MCF 10A (cell line): Measurements from ENCODE around the gene COASY. TPM values are rescaled to one million over a fixed set of nuclear protein-coding genes. Genes with fewer than 3 reads are reported as not detected.

Experiments used
- BruUV-seq: library from RNA; stranded (reverse); fragments of 400-500 nt; replicated peaks from 2 replicates; lab custom pipeline; 2021; lab: Mats Ljungman, UMichigan
- CTCF ChIA-PET: fragments of 300-600 bp; sonication (Branson Sonifier 250); formaldehyde crosslinking; extraction: SDS; loops from one replicate; lab custom pipeline; 2021; ENCODE audit warnings: antibody characterized with exemption, inconsistent platforms; lab: Yijun Ruan, JAX
- POLR2A ChIA-PET: fragments of 300-600, 350-650 bp; sonication (Branson Sonifier 250); formaldehyde crosslinking; extraction: SDS; loops from one replicate; lab custom pipeline; 2020; ENCODE audit warnings: antibody characterized with exemption, inconsistent platforms; lab: Yijun Ruan, JAX
- DNase-seq: peaks from one replicate; pipeline ENCODE4 v3.0.0-alpha.2; 2018; ENCODE audit not compliant: unreplicated experiment
- H3K27ac Mint-ChIP-seq: one replicate; pipeline ENCODE4 v1.8.0; 2022; ENCODE audit warnings: mild to moderate bottlenecking, low read depth, mixed read lengths; ENCODE audit not compliant: unreplicated experiment
- H3K27me3 Mint-ChIP-seq: one replicate; pipeline ENCODE4 v1.8.0; 2022; ENCODE audit warnings: mixed read lengths; ENCODE audit not compliant: insufficient read depth, unreplicated experiment
- H3K36me3 Mint-ChIP-seq: one replicate; pipeline ENCODE4 v1.8.0; 2022; ENCODE audit warnings: mild to moderate bottlenecking, moderate library complexity, mixed read lengths; ENCODE audit not compliant: insufficient read depth, unreplicated experiment
- H3K4me1 Mint-ChIP-seq: one replicate; pipeline ENCODE4 v1.8.0; 2022; ENCODE audit warnings: mixed read lengths; ENCODE audit not compliant: insufficient read depth, unreplicated experiment
- H3K4me3 Mint-ChIP-seq: one replicate; pipeline ENCODE4 v1.8.0; 2022; ENCODE audit warnings: mild to moderate bottlenecking, moderate library complexity, mixed read lengths; ENCODE audit not compliant: unreplicated experiment
- H3K9me3 Mint-ChIP-seq: one replicate; pipeline ENCODE4 v1.8.0; 2022; ENCODE audit warnings: mixed read lengths; ENCODE audit not compliant: unreplicated experiment
- CTCF ChIP-seq: fragments of 200-600 bp; IDR thresholded peaks from one replicate; pipeline ENCODE4 v1.8.0; 2022; ENCODE audit warnings: antibody characterized with exemption, mild to moderate bottlenecking; ENCODE audit not compliant: unreplicated experiment
- intact Hi-C: fragments of 100-400 bp; cut with micrococcal nuclease; formaldehyde crosslinking; loops from 2 replicates; pipeline ENCODE4 v1.14.1; 2022
- total RNA-seq: library from RNA; stranded (reverse); gene quantifications from 2 replicates; pipeline ENCODE4 v1.2.3, GENCODE V29; 2022

Gene COASY
- total RNA-seq, 1 experiment from 2014 or later, result 82.6 TPM

DNA sequence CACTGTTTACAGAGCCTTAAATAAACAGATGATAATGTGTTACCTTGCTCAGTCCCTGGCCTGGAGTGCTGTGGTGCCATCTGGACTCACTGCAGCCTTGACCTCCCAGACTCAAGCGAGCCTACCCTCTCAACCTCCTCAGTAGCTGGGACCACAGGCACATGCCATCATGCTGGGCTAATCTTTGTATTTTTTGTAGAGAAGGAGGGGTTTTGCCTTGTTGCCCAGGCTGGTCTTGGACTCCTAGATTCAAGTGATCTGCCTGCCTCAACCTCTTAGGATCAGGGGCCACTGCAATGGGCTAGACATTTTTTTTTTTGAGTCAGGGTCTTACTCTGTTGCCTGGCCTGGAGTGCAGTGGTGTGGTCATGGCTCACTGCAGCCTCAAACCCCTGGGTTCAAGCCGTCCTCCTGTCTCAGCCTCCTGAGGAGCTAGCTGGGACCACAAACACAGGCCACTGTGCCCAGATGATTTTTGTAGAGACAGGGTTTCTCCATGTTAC, 30.9 kb upstream of the COASY start:
- DNase-seq, result no peak
- intact Hi-C loops, result no loop called here
- no peak for TF ChIP-seq CTCF
- Mint-ChIP-seq H3K27ac (no peak overlapping the region), H3K4me1 (peaks cover 18% of the 10 kb centered on the region), H3K4me3 (no peak overlapping the region), H3K27me3 (no peaks in the 10 kb centered on the region), H3K9me3 (no peaks in the 10 kb centered on the region), H3K36me3 (no peaks in the 10 kb centered on the region)
- CTCF ChIA-PET, result interaction anchor here (0.6 to 2.1 kb wide), 7 partner anchors 9 to 210 kb away, joined by 3 to 10 read pairs (median 4); partner anchors contain the start of gene PSMC3IP
- POLR2A ChIA-PET, result interaction anchor here (0.6 to 4.4 kb wide), 9 partner anchors 12 to 121 kb away, joined by 3 to 43 read pairs (median 4); partner anchors contain the start of genes RETREG3 and TUBG1
- no TSS peak for BruUV-seq

GRCh38 chr17:42531455-42532354, 30.2 kb upstream of the COASY start:
- BruUV-seq, result no TSS peak
- Mint-ChIP-seq H3K9me3 (no peaks in the 10 kb centered on the region), H3K27ac (no peak overlapping the region), H3K27me3 (no peaks in the 10 kb centered on the region), H3K4me1 (peaks cover 18% of the 10 kb centered on the region), H3K4me3 (peak overlapping the region; percentile 69), H3K36me3 (peaks cover 2% of the 10 kb centered on the region)
- DNase-seq, result peak; percentile 58
- ChIA-PET CTCF (interaction anchor here (0.6 to 2.1 kb wide), 6 partner anchors 13 to 586 kb away, joined by 3 to 10 read pairs (median 4); no protein-coding TSS in a partner anchor), POLR2A (interaction anchor here (0.6 to 4.4 kb wide), 7 partner anchors 13 to 784 kb away, joined by 3 to 43 read pairs (median 4); partner anchors contain the start of genes RETREG3 and TUBG1)
- peak; percentile 38 for TF ChIP-seq CTCF
- intact Hi-C loops, result no loop called here

- TSS peak; percentile 87 for BruUV-seq
- TF ChIP-seq CTCF, result no peak
- no peak for DNase-seq
- no peaks in the 10 kb centered on the region for H3K9me3 Mint-ChIP-seq
- ChIA-PET POLR2A (interaction anchor here (0.6 to 2.4 kb wide), 26 partner anchors 8 to 569 kb away, joined by 3 to 38 read pairs (median 5); partner anchors contain the start of genes CAVIN1, CNP, COASY and HSD17B1), CTCF (interaction anchor here (1.0 kb wide), 1 partner anchor 12 kb away, joined by 3 read pairs; no protein-coding TSS in a partner anchor)
- intact Hi-C loops, result no loop called here
- peaks cover 14% of the 10 kb centered on the region for H3K4me1 Mint-ChIP-seq
- H3K27ac Mint-ChIP-seq, result peak overlapping the region; percentile 87
- H3K27me3 Mint-ChIP-seq, result no peaks in the 10 kb centered on the region
- H3K4me3 Mint-ChIP-seq, result peak overlapping the region; percentile 81
- peaks cover 21% of the 10 kb centered on the region for H3K36me3 Mint-ChIP-seq
These were observed 26.5 kb upstream of the COASY start for GRCh38 chr17:42535155-42536047.
